Stimulated activated CD8-positive, alpha-beta memory T cell treated with anti-CD3 and anti-CD28 coated beads, Interleukin-7, amount 100 ng/mL, for 1 hour (primary cell): ENCODE measurements around the gene RPRD1B.

Experiments used
- DNase-seq, 2 donors: peaks; one replicate each; pipeline ENCODE4 v3.0.0-alpha.2; 2020; ENCODE audit warnings: low read depth in 2 of 2

RPRD1B gene

GRCh38 chr20:38120625-38120988, 87.1 kb downstream of the RPRD1B start:
- no peak for DNase-seq

- no peak for DNase-seq
Measured at GRCh38 chr20:38121741-38122140, 88.2 kb downstream of the RPRD1B start.

DNA sequence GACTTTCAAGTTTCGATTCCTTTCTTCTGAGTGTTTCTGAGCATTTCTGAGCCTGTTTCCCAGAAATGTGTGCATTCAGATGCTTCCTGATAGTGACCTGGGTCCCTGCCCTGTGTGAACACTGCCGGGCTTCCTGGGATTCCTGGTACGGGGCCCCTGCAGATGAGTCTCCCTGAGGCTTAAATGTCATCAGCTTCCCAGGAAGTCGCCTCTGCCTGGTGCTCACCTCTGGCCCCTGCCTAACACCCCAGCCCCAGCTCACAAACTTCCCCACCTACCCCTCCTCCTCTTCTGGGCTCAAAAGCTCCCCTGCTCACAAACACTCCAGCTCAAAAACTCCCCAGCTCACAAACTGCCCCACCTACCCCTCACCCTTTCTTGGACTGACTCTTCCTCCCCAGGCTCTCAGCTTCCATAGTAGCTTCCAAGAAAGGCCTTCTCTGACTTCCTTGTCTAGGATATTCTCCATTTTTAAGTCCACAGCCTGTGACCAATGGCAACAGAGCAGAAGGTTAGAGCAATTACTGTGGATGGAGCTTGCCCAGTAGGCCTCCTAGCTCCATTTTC, 89.6 kb downstream of the RPRD1B start:
- no peak for DNase-seq

GRCh38 chr20:38125157-38126056, 91.9 kb downstream of the RPRD1B start:
- no peak for DNase-seq

GRCh38 chr20:38126146-38126921, 92.8 kb downstream of the RPRD1B start:
- no peak for DNase-seq

DNA sequence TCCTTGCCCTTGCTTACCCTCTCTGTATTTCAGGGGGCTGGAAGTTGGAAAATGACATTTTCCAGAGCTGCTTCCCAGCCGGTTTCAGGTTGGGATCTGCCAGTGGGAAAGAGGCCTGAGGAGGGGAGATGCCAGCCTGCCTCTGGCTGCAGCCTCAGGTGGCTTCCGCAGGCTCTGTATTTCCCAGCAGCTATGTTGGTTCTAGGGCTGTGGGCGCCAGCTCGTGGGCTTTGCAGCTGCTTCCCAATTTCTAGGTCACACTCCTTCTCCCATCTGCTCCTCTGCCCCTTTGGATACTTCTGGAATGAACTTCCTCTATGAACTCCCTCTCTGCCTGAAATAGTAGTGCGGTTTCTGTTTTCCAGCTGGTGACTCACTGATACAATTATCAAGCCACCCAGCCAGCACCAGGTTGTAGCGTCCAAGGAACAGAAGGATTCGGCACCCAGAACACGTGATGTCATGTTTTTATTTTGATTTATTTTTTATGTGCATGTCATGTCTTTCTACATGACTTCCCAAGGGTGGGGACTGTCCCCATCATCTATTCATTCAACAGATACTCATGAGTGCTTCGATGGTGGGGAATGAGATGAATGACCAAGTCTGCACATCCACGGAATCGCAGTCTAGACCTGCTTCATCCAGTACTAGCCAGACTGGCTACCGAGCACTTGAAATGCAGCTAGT, 93.5 kb downstream of the RPRD1B start:
- DNase-seq: no peak

DNA sequence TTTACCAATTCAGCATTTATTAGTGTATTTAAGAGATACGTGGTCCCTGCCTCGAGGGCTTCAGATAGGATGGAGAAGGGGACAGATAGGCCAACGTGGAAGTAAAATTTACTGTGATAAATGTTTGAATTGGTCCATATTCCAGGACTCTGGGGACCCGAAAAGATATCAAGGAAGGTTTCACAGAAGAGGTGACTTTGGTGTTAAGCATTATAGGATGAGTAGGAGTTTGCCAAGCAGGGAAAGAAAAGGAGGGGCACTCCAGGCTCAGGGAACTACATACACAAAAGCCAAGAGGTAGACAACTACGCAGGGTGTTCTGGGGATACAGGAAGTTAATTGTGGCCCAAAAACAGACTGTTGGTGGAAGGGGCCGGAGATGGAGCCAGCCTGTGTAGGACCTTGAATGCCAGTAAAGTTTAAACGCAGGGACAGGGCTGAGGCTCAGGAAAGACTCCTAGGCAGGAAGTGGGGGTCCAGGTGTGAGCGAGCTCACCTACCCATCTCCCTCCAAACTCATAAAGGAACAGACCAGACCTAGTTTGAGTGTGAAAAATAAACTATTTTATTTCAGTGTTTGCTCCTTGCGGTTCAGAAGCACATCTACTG, 94.5 kb downstream of the RPRD1B start:
- no peak for DNase-seq

DNA sequence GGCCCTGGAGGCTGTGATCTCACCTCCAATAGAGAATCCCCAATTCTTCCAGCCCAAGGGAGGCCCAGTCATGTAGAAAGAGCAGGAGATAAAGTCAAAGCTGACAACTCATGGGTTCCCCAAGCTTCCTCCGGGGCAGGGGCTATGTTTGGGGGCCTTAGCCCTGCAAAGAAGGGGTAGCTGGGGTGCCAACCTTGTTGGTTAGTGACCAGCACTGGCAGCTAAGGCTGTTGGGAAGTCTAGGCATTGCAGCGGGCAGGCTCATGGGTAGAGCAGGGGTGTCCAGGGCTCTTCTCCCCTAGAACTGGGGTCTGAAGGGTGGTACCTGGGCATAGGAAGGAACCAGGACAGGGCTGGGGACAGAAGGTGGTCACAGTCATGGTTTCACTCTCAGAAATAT, 95.1 kb downstream of the RPRD1B start:
- no peak for DNase-seq

DNA sequence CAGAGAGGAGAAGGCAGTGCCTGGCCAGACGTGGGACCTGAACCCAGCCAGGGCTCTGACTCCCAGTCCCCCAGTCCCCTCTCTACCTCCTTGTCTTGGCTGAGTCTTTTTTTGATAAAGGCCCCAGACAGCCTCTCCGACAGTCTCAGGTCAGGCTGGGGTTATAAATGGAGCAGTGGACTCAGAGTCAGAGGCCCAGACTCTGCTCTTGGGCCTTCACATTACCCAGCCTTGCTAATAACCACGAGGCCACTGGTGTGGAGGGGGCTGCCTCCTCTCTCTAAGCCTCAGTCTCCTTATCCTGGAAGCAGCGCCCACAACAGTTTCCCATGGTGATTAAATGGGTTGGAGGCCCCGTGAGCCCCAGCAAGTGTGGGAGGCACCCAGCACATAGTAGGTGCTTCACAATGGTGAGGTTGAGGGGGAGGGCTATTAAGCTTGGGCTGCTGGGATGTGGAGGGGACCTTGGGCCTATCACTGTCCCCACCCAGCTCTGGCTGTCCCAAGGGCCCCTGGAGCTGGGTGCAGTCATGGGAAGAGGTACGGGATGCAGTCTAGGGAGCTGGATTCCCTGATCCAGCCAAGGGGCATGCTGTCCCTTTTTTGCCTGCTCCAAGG, 95.8 kb downstream of the RPRD1B start:
- no peak for DNase-seq

DNA sequence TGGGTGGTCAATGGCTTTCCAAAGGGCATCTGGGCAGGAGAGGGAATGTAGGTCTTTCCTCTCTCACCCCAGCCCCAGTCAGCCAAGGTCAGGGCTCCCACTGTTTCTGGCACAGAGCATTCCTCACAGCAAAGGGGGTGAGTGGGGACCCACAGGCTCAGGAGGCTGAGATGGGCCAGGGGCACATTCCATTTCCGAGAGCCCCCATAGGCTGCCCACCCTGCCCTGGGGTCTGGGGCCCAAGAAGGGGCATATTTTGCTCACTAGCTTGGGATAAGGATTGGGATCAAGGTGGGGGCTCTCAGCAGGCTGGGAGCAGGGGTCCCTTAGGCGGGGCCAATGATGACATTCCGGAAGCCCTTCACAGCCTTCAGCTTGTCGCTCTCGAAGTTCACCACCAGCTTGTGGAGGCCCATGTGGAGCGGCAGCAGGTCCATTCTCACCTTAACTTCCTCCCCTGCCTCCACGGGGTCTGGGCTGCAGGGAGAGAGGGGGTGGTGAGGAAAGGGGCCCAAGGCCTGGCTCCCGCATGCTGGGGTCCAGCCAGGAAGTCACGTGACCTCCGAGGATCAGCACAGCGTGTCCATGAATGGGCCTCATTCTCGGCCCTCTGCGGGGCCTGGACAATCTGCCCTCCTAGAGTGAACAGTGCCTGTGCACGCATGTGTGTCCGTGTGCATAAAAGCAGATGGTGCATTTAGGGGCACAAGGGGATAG, 96.5 kb downstream of the RPRD1B start:
- DNase-seq: no peak

GRCh38 chr20:38130687-38131587, 97.4 kb downstream of the RPRD1B start:
- DNase-seq: no peak

DNA sequence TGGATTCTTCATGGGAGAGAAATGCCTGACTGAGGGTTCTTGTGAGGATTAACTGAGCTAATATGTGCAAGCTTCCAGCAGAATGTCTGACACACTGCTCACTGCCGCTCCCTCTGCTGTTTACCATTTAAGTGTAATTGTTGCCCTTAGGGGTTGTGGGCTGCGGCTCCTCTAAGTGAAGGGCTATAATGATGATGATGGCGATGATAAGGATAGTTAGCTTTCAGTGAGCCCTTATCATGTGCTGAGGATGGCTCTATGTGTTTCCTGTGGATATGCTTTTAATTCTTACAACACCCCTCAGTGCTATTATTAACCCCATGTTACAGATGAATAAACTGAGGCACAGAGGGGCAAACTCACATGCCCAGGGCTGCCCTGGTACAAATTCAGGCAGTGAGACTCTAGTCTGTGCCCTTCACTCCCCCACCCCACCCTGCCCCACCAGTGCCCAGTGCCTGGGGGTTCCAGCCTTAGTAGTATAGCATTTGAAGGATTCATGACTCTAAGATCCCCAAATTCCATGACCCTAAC, 98.1 kb downstream of the RPRD1B start:
- no peak for DNase-seq

GRCh38 chr20:38132156-38132909, 98.8 kb downstream of the RPRD1B start:
- DNase-seq: no peak

GRCh38 chr20:38132910-38133501, 99.5 kb downstream of the RPRD1B start:
- no peak for DNase-seq

- no peak for DNase-seq
Measured at GRCh38 chr20:38133680-38134426, 100.3 kb downstream of the RPRD1B start.

- no peak for DNase-seq
Measured at GRCh38 chr20:38134427-38135270, 101.1 kb downstream of the RPRD1B start.
